ENCODE data around the gene MARCHF9. TPM values are rescaled to one million over a fixed set of nuclear protein-coding genes. Genes with fewer than 3 reads are reported as not detected.
"Not testable (repeated sequence)": the region's sequence is repeated elsewhere in the genome, so short reads cannot be mapped to it uniquely, and the experiment has no call there.

The MARCHF9 gene
- total RNA-seq, 2 donors from 2014 or later, result 5.2 to 9.9 TPM

DNA sequence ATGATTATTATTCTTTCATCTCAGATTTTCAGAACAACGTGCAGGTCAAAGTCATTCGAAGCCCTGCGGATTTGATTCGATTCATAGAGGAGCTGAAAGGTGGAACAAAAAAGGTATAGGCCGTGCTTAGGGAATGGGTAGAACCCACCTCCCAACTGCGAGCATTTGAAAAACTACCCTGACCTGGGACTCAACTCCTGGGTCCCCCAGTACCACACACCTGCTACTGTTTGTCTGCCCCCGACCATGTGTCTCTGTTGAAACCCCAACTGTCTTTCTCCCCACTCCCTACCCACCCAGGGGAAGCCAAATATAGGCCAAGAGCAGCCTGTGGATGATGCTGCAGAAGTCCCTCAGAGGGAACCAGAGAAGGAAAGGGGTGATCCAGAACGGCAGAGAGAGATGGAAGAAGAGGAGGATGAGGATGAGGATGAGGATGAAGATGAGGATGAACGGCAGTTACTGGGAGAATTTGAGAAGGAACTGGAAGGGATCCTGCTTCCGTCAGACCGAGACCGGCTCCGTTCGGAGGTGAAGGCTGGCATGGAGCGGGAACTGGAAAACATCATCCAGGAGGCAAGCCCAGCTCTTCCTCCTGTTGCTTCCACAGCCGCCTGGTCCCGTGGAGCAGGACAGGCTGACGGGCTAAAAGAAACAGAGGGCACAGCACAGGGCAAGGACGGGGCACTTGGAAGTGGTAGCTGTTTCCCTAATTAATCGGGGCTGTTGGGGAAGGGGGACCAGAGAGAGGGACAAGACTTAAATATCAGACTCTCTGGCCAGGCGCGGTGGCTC lies 36.9 kb upstream of the MARCHF9 start:
- no peak overlapping the region for H3K4me3 ChIP-seq
- H3K9me3 ChIP-seq, result no peaks in the 10 kb centered on the region
- H3K27ac ChIP-seq, result no peak overlapping the region
- DNase-seq (no peak), ATAC-seq (no peak)
- H3K36me3 ChIP-seq (replicated peaks in 1 of 2; ENCODE audit: insufficient read depth in 1 of 2, low read depth in 2 of 2), result peaks cover 6 to 39% of the 10 kb centered on the region in 2 donors
- intact Hi-C loops (cut with DNase I), result loop anchor here (10.0 kb wide), 1 partner anchor 1733 kb away; no protein-coding TSS in a partner anchor
- no peak for TF ChIP-seq POLR2A (IDR thresholded peaks at IDR 0.05)
- TF ChIP-seq, protein P1, sequence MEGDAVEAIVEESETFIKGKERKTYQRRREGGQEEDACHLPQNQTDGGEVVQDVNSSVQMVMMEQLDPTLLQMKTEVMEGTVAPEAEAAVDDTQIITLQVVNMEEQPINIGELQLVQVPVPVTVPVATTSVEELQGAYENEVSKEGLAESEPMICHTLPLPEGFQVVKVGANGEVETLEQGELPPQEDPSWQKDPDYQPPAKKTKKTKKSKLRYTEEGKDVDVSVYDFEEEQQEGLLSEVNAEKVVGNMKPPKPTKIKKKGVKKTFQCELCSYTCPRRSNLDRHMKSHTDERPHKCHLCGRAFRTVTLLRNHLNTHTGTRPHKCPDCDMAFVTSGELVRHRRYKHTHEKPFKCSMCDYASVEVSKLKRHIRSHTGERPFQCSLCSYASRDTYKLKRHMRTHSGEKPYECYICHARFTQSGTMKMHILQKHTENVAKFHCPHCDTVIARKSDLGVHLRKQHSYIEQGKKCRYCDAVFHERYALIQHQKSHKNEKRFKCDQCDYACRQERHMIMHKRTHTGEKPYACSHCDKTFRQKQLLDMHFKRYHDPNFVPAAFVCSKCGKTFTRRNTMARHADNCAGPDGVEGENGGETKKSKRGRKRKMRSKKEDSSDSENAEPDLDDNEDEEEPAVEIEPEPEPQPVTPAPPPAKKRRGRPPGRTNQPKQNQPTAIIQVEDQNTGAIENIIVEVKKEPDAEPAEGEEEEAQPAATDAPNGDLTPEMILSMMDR (IDR thresholded peaks at IDR 0.05), result no peak
- H3K27me3 ChIP-seq, result no peaks in the 10 kb centered on the region
- 93 to 97% methylated on average over 22 of the region's 22 CpGs for WGBS, 2 donors
- no peaks in the 10 kb centered on the region for H3K4me1 ChIP-seq

DNA sequence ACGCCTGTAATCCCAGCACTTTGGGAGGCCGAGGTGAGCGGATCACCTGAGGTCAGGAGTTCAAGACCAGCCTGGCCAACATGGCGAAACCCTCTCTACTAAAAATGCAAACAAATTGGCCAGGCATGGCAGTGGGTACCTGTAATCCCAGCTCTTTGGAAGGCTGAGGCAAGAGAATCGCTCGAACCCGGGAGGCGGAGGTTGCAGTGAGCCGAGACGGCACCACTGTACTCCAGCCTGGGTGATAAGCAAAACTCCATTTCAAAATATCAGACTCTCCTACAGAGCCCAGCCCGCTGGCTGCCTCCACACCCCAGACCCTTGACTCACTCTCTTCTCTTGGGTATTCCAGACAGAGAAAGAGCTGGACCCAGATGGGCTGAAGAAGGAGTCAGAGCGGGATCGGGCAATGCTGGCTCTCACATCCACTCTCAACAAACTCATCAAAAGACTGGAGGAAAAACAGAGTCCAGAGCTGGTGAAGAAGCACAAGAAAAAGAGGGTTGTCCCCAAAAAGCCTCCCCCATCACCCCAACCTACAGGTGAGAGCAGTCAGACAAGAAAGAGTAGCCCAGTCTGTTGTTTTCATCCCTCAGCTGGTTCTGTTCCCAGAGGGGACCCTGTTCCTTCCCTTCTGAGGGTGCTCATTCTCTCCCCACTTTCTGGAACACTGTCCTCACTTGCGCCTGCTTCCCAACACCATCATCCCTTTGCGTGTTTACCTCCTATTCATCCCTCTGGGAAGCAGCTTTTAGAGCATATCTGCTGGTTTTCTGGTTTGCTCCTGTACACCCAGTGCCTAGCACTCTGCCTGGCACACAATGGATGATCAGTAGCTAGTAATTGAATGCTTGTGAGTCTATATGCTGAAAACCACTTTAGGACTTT lies 36.0 kb upstream of the MARCHF9 start:
- no peak for TF ChIP-seq POLR2A (IDR thresholded peaks at IDR 0.05)
- no peak overlapping the region for H3K4me3 ChIP-seq
- WGBS, 2 donors, result 97 to 98% methylated on average over 15 of the region's 15 CpGs
- H3K4me1 ChIP-seq, result no peaks in the 10 kb centered on the region
- H3K9me3 ChIP-seq, result no peaks in the 10 kb centered on the region
- H3K27ac ChIP-seq, result no peak overlapping the region
- H3K36me3 ChIP-seq (replicated peaks in 1 of 2; ENCODE audit: insufficient read depth in 1 of 2, low read depth in 2 of 2), result peaks cover 6 to 39% of the 10 kb centered on the region in 2 donors
- ATAC-seq, result no peak
- intact Hi-C loops (cut with DNase I), result loop anchor here (10.0 kb wide), 1 partner anchor 1734 kb away; no protein-coding TSS in a partner anchor
- H3K27me3 ChIP-seq, result no peaks in the 10 kb centered on the region
- DNase-seq, result no peak

DNA sequence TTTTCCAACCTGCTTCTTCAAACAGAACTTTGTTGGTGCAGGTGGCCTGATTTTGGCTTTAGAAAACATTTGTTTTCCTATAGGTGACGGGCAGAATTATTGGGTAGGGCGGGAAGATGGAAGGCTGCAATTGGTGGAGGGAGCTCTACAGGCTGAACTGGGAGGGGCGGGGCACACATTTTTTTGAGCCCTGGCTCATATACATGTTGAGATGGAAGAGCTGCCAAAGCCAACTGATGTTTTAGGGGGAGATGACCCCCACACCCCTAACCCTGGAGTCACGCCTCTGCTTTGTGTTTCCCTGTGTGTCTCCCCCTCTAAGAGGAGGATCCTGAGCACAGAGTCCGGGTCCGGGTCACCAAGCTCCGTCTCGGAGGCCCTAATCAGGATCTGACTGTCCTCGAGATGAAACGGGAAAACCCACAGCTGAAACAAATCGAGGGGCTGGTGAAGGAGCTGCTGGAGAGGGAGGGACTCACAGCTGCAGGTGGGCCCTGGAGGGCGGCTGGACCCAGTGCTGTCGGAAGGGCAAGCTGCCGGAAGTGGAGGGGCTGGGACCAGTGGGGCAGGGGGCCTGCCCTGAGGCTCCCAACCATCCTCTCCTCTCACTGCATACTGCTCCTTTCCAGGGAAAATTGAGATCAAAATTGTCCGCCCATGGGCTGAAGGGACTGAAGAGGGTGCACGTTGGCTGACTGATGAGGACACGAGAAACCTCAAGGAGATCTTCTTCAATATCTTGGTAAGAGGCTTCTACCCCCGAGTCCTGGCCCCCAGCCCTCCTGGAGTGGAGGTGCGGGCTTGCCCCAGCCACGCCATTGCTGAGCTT lies 34.9 kb upstream of the MARCHF9 start:
- 84 to 90% methylated on average over 18 to 20 of the region's 20 CpGs for WGBS, 2 donors
- ATAC-seq (no peak), DNase-seq (no peak)
- no peaks in the 10 kb centered on the region for H3K4me1 ChIP-seq
- TF ChIP-seq, protein P1 (IDR thresholded peaks at IDR 0.05), result no peak
- no peak for TF ChIP-seq POLR2A (IDR thresholded peaks at IDR 0.05)
- intact Hi-C loops (cut with DNase I), result loop anchor here (10.0 kb wide), 1 partner anchor 1735 kb away; no protein-coding TSS in a partner anchor
- no peaks in the 10 kb centered on the region for H3K9me3 ChIP-seq
- H3K36me3 ChIP-seq (replicated peaks in 1 of 2; ENCODE audit: insufficient read depth in 1 of 2, low read depth in 2 of 2), result peaks cover 6 to 39% of the 10 kb centered on the region in 2 donors
- no peaks in the 10 kb centered on the region for H3K27me3 ChIP-seq
- no peak overlapping the region for H3K27ac ChIP-seq
- H3K4me3 ChIP-seq, result no peak overlapping the region

DNA sequence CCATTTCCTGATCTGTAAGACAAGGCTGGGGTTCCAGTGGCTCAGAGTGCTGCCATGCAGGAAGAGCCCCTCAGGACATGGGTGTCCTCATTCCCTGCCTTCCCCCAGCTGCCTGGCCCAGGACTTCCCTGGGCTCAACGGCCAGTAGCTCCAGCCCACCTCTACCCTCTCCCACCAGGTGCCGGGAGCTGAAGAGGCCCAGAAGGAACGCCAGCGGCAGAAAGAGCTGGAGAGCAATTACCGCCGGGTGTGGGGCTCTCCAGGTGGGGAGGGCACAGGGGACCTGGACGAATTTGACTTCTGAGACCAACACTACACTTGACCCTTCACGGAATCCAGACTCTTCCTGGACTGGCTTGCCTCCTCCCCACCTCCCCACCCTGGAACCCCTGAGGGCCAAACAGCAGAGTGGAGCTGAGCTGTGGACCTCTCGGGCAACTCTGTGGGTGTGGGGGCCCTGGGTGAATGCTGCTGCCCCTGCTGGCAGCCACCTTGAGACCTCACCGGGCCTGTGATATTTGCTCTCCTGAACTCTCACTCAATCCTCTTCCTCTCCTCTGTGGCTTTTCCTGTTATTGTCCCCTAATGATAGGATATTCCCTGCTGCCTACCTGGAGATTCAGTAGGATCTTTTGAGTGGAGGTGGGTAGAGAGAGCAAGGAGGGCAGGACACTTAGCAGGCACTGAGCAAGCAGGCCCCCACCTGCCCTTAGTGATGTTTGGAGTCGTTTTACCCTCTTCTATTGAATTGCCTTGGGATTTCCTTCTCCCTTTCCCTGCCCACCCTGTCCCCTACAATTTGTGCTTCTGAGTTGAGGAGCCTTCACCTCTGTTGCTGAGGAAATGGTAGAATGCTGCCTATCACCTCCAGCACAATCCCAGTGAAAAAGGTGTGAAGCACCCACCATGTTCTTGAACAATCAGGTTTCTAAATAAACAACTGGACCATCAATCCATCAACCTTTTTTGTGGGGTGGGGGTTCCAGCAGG lies 34.0 kb upstream of the MARCHF9 start:
- no peak for DNase-seq
- TF ChIP-seq, protein P1 (IDR thresholded peaks at IDR 0.05), result no peak
- no peak for TF ChIP-seq POLR2A (IDR thresholded peaks at IDR 0.05)
- H3K27ac ChIP-seq, result no peak overlapping the region
- no peak overlapping the region for H3K4me3 ChIP-seq
- intact Hi-C loops (cut with DNase I), result no loop called here
- H3K36me3 ChIP-seq (replicated peaks in 1 of 2; ENCODE audit: insufficient read depth in 1 of 2, low read depth in 2 of 2), result peaks cover 6 to 34% of the 10 kb centered on the region in 2 donors
- no peaks in the 10 kb centered on the region for H3K27me3 ChIP-seq
- 81 to 88% methylated on average over 6 of the region's 11 CpGs for WGBS, 2 donors
- peaks cover 3% of the 10 kb centered on the region for H3K4me1 ChIP-seq
- H3K9me3 ChIP-seq, result no peaks in the 10 kb centered on the region
- no peak for ATAC-seq

DNA sequence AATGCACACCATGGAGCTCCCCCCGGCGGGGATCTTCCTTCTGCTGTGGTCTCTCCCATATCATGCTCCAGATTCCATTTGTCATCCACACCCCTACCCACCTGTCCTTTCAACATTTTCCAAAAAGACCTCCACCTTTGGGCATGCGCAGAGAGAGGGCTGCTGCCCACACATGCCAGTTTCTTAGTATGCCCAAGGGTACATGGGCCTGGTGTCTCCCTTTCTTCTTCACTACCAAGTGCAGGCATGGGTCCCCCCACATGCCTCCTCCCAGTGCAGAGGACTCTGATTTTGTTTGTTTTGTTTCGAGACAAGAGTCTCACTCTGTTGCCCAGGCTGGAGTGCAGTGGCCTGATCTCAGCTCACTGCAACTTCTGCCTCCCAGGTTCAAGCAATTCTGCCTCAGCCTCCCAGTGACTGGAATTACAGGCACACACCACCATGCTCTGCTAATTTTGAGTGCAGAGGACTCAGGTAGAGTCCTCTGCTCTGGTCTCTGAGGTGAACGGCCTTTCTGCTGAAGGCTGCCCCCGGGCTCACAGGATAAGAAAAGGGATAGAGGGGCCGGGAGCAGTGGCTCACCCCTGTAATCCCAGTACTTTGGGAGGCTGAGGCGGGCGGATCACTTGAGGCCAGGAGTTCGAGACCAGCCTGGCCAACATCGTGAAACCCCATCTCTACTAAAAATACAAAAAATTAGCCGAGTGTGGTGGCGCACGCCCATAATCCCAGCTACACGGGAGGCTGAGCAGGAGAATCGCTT lies 32.9 kb upstream of the MARCHF9 start:
- intact Hi-C loops (cut with DNase I); ATAC-seq: not testable (repeated sequence)
- 92 to 97% methylated on average over 16 of the region's 16 CpGs for WGBS, 2 donors

More for the DNA sequence above, 32.9 kb upstream of the MARCHF9 start:
- peaks cover 6 to 25% of the 10 kb centered on the region in 2 donors for H3K36me3 ChIP-seq (replicated peaks in 1 of 2; ENCODE audit: insufficient read depth in 1 of 2, low read depth in 2 of 2)
- not testable (repeated sequence) for H3K27me3 ChIP-seq, DNase-seq, H3K9me3 ChIP-seq, H3K4me3 ChIP-seq, H3K27ac ChIP-seq
- H3K4me1 ChIP-seq, result peaks cover 14% of the 10 kb centered on the region
